GM19467 (cell line): ENCODE data around the gene MYH11.

ENCODE experiments used
- ATAC-seq: cut with Tn5 transposase; IDR thresholded peaks from one replicate; pipeline ENCODE4 v1.9.1; 2021; ENCODE audit warnings: mild to moderate bottlenecking, moderate library complexity; ENCODE audit not compliant: unreplicated experiment

Gene MYH11

GRCh38 chr16:15779664-15780351, 77.0 kb downstream of the MYH11 start:
- ATAC-seq, result no peak

DNA sequence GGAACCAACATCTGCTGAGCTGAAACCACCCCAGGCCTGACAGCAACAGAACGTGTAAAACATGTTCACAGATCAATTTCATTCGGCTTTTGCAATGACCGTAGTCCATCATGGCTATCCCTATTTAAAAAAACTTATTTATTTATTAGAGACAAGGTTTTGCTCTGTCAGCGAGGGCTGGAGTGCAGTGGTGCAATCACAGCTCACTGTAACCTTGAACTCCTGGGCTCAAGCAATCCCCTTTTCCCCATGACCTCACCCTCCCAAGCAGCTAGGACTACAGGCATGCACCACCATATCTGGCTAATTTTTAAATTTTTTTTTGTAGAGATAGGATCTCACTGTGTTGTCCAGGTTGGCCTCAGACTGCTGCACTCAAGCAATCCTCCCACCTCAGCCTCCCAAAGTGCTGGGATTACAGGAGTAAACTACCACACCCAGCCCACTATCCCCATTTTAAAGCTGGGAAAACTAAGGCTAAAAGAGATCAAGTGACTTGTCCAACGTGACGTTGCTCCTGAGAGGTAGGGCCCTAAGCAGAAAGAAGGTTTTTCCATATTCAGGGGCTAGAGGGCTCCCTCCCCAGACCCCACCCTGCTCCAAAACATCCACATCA, 77.7 kb downstream of the MYH11 start:
- ATAC-seq, result no peak

DNA sequence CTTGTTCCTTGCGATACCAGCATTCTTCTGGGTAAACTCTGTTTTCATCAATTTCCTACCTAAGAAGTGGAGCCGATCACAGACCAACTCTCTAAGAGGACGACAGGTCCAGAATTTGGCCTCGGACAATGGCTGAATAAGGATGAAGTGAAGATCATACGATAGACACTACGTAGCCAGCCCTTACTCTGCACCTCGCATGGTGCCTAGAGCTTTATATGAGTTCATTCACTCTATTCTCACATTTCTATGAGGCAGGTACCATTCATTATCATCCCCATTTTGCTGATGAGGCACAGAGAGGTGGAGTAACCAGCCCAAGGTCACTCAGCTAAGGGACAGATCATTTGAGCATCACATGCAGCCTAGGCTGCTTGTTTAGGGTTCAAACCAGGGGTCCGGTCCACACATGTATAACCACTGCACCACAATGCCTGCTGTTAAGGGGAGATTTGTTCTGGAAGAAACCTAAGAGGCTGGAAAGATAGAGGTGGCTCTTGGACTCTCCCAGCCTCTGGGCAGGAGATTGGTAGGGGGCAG, 78.6 kb downstream of the MYH11 start:
- ATAC-seq, result no peak

DNA sequence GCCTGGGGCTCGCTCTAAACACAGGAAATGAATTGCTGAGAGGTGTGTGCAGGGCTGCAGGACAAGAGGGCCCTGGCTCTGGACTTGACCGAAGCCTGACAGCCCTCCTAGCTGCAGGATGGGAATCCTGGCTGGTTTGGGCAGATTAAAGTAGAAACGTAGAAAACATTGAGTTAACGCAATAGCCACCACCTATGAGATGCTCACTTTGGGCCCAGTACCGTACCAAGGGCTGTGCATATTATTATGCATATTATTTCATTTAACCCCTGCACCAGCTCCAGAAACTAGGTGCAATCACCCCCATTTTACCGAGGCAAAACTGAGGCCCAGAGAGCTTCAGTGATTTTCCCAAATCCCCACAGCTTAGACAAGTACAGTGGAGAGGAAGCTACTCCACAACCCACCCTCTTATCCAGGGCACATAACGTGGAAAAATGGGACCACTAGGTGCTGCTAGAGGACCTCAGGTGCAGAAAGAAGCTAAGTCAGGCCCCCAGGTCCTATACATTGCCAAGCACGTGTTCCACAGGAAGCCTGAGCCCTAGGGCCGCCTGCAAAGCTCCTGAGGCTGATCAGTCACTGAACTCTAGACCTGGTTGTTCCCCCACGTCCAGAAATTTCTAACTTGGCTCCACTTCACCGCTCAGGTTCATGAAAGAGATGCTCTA, 79.2 kb downstream of the MYH11 start:
- no peak for ATAC-seq

- ATAC-seq, result no peak
Measured at GRCh38 chr16:15776572-15776971, 80.3 kb downstream of the MYH11 start.

- no peak for ATAC-seq
Measured at GRCh38 chr16:15775663-15776304, 81.0 kb downstream of the MYH11 start.

- no peak for ATAC-seq
Measured at GRCh38 chr16:15775209-15775608, 81.6 kb downstream of the MYH11 start.

- ATAC-seq, result no peak
Measured at GRCh38 chr16:15773968-15774367, 82.9 kb downstream of the MYH11 start.

DNA sequence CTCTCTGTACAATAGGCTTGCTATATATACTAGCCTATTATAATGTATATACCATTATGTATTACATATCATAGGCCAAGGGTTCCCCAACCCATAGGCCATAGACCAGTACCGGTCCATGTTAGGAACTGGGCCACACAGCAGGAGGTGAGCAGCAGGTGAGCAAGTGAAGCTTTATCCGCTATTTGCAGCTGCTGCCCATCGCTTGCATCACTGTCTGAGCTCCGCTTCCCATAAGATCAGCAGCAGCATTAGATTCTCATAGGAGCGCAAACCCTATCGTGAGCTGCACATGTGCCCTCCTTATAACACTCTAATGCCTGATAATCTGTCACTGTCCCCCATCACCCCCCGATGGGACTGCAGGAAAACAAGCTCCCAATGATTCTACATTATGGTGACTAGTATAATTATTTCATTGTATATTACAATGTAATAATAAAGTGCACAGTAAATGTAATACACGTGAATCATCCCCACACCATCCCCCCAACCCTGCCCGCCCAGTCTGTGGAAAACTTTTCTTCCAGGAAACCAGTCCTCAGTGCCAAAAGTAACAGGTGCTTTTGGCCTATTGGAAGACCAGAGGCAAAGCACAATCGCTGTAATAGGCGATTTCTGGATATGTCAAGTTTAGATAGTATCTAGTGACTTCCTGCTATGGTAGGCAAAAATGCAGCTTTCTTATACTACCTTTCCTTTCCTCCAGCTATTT, 84.1 kb downstream of the MYH11 start:
- no peak for ATAC-seq

GRCh38 chr16:15771694-15772093, 85.1 kb downstream of the MYH11 start:
- no peak for ATAC-seq

- no peak for ATAC-seq
Measured at GRCh38 chr16:15770512-15770911, 86.3 kb downstream of the MYH11 start.

- no peak for ATAC-seq
Measured at GRCh38 chr16:15770107-15770506, 86.7 kb downstream of the MYH11 start.

GRCh38 chr16:15769239-15769638, 87.6 kb downstream of the MYH11 start:
- no peak for ATAC-seq

GRCh38 chr16:15768201-15768600, 88.6 kb downstream of the MYH11 start:
- ATAC-seq, result no peak

- no peak for ATAC-seq
Measured at GRCh38 chr16:15766918-15767317, 89.9 kb downstream of the MYH11 start.

DNA sequence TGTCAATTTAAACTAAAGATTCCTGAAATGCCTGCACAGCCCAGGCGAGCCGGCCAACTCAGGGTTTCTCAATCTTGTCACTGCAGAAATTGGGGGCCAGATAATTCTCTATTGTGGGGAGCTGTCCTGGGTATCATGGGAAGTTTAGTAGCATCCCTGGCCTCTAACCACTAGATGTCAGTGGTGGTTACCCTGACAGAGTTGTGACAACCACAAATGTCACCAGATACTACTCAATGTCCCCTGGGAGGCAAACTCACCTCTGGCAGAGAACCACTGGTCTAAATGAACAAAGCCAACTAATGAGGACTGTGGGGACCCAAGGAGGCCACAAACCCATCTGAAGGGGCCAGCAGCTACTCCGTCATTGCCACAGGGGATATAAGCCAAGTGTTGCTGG, 90.9 kb downstream of the MYH11 start:
- peak; percentile 79 for ATAC-seq

- ATAC-seq, result no peak
Measured at GRCh38 chr16:15765116-15765515, 91.7 kb downstream of the MYH11 start.

DNA sequence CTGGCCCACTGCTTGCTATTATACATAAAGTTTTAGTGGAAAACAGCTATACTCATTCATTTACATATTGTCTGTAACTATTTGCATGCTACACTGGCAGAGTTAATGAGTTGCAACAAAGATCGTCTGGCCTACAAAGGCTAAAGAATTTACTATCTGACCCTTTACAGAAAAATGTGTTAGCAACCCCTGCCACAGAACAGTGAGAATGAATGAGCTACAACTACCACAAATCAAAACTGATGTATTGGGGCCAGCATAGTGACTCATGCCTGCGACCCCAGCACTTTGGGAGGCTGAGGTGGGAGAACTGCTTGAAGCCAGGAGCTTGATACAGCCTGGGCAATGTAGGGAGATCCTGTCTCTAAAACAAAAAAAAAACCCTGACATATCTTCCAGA, 92.7 kb downstream of the MYH11 start:
- no peak for ATAC-seq

DNA sequence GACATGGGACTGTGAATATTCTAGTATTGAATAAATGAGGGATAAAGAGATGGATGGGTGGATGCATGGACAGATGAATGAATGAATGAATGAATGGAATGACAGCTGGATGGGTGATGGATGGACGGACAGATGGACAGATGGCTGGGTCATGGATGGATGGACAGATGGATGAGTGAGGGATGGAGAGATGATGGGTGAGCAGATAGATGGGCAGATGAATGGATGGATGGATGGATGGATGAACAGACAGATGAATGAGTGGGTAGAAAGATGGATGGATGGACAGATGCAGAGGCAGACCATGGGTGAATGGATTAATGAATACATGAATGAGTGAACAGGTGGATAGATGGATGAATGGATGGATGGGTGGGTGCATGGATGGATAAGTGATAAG, 96.7 kb downstream of the MYH11 start:
- no peak for ATAC-seq

DNA sequence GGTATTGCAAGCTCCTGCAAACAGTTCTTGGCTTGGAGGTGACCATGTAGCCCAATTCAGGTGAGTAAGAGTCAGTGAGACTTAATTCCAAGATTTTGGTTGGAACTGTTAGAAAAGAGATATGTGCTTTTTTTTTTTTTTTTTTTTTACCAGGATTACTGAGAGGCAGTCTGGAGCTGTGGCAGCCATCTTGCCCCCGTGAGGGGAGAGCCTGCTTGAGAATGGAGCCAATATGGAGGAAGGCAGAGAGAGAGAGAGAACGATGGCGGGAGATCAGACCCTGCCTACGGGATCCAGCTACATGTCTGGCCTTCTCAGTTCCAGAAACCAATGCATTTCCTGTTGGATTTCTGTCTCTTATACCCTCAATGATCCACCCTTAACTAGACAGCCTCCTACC, 97.8 kb downstream of the MYH11 start:
- no peak for ATAC-seq
